Suppressor macrophage treated with lipopolysaccharide for 1 hour (primary cell): ENCODE measurements around the gene MANSC1.
A peak's percentile ranks its signal among the peaks of the same experiment; 100 is the strongest.

ENCODE experiments used
- DNase-seq, 3 donors: peaks; one replicate each; pipeline ENCODE4 v3.0.0-alpha.2; 2020 to 2022

Gene MANSC1

DNA sequence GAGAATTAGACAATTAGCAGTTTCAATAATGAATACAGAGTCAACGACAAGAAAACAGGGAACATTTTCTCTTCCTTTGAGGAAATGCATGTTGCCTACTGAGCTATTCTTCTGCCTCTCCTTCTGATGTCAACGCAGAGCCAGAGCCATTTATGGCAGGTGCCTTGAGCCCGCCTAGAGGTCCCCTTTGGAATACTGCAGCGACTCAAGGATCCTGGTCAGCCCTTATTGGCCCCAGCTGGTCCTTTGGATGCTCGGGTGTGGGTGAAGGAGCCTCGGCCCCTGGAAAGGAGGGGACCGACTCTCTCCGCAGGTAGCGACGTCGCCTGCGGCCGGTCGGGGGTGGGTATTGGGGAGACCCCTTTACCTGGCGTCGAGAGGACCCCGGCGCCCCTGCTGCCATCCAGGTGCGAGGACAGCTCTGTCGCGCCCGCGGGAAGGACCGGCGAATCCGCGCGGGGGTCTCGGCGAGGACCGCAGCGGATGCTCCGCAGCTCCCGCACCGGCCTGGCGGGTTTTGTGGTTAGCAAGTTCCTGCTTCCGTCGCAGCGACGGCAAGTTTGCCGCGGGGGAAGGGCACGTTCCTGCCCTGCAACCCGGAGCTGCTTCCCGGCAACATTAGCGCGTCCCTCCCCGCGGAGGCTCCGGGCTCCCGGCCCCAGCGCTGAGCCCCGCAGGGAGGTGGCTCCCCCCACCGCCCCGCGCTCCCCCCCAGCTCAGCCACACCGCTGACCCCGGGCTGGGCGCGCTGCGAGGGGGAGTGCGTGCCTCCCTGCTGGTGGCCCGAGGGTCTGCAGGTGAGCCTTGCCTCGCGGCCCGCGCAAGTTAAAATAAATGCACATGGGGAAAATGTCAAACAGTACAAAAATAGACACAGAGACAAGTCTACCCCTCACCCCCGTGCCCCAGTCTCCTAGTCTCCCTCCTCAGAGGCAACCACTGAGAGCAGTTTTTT lies at the start of gene MANSC1:
Gene MANSC1, minus strand, starts transcription at position 532 of the 955 bp plus-strand sequence. CDS start 6,928 bp downstream, outside the sequence.
- peak in 2 of 3 donors; percentile 35 to 53 for DNase-seq

DNA sequence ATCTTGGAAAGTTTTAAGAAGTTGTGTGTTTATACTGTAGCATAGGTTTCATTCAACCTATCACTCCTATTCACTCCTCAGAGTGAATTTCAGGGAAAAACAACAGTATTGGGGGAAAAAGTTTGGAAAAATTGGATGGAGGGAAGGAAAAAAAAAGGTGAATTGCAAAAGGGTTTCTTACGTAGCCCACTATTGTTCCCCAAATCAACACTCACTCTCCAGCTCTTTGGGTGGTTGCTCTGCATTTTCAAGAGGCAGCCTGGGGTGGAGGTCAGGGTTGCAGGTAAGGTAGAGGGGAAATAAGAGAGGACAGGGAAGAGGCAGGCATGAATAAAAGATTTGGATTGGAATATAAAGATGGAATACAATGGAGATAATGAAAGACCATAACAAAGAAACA lies 49.1 kb upstream of the MANSC1 start:
- no peak for DNase-seq

DNA sequence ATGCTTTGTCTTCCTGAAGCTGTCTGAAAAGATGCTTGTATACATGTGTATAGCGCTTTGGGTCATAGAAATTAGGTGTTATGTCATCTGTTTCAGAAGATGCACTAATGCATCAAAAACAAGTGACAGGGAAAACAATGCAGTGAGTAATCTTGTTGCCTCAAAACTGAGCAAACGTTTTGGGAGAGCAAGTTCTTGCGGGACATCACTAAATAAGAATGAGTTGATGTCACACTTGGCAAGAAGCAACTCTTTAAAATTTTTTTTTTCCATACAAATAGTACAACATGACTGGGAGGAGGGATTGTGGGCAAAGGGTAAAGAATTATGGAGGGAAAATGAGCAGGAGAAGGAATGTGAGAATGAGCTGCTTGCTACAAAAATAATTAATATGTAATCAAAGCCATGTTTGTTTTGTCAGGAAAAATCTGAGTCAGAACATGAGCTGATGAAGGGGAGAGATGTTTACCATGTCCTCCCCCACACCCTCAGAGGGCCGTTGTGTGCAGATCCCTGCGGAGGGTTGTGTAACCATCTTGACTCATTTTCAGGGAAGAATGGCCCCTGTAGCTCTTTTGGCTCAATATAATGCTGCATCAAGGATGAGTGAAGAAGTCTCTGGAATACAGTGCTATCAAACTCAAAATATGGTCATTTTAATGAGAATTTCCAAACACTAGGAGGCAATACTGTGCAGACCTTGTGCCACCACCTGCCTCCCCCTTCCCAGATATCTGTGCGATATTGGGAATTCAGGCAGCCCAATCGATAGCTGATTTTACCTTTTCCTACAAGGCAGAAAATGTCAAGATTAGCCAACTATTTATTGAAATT lies 48.2 kb upstream of the MANSC1 start:
- DNase-seq = peak; percentile 43 to 49 (median 49)

DNA sequence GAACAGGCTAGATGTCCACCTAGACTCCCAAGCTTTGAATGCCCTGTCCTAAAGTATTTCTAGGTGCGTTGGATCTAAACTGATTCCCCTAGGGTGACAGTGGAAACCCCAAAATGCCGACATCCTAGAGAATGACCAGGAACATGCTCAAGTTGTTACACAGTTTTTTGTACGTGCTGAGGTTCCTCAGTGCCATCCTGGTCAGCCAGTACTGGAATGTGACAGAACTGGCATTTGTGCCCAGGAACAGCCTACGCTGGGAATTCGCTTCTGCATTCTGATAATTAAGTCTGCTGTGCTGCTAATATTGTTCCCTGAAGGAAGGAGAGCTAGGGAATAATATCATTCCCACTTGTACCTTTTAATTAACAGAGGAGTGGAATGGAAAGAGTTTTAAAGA lies 47.1 kb upstream of the MANSC1 start:
- DNase-seq = no peak

DNA sequence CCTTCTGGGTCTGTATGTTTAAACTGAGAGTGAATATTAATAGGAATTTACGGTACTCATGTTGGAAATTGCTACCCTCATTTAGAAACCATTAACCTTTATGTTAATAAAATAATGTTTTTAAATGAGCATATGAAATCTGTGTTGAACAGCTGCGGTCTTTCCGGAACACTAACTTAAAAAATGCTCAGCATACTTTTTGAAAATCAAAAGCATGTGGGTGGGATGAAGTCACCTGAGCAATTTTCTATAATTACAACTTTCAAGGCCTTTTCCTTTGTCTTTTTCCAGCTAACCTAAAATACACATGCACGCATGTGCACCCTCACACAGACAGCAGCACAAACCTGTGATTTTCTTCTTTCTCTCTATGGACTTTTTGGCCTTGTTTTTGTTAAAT lies 46.7 kb upstream of the MANSC1 start:
- DNase-seq = no peak

DNA sequence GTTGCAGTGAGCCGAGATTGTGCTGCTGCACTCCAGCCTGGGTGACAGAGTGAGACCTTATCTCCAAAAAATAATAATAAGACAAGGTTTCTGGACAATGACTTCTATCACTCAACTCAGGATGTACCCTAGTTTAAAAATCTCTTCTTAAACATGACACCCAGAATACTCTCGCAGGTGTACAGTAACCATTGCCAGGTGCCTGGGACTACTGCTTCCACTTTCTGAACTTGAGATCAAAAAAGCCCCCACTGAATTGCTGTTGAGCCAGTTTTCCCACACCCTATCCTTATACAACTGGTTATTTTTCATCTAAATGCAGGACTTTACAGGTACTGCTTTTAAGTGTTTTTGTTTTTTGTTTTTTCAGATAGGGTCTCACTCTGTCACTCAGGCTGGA lies 43.1 kb upstream of the MANSC1 start:
- no peak for DNase-seq

DNA sequence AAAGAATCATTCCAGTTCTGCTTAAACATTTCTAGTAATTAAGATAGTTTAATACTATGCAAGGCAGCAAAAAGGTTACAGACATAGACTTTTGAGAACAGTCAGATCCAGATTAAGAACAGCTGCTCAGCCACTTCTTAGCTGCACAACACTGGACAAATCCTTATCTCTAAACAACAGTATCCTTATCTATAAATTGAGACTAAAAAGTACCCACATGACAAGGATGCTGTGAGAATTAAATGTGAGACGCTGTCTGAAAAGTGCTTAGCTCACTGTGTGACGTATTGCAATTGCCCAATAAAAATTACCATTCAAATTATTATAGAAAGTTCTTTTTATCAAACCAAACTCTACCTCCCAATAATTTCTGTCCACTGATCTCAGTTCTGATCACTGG lies 42.4 kb upstream of the MANSC1 start:
- peak in 1 of 3 donors; percentile 9 for DNase-seq

DNA sequence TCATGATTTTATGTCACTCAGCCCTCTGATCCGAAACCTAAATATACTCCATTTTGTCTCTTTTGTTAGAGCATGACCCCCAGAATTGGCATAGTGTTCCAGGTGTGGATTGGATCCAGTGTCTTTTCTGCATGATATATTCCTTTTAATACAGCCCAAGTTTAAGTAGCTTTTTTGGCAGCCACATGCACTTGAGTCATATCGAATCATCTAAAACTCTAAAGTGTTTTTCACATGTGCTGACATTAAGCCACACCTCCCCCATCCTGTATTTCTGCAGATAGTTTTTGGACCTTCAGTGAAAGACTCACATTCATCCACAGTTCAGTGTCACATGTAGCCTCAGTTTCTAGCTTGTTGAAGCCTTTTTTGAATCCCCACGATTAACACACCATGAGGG lies 37.5 kb upstream of the MANSC1 start:
- DNase-seq = no peak

DNA sequence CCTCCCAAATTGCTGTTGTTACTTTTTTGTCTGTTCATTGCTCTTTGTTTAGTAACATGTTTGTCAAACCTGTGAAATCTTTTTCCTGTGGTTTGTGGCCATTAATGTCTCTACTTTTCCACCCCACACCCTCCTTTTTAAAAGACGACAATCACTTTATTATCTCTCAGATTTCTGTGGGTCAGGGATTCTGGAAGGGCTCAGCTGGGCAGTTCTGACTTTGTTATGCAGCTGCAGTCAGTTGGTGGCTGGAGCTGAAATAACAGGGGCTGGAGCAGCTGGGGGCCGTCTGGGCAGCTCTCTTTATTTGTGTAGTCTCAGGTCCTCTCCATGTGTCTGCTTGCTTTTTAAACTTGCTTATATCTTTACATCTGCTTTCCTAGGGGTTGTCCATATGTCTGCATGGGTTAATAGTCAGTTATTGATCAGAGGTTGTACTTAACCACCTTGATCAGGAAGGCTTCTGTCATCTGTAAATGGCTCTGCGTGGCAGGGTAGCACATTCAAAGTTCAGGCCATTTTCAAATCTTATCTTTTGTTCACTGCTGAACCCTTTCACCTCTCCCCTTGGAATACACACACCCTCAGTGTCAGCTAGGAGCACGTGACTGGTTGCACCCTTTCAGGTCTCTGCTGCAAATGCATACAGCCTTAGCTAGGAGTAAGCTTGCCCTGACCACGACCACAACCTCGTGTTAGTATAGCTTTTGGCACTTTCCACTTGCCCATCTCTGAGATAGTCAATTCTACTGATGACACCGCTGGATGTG lies 34.7 kb upstream of the MANSC1 start:
- no peak for DNase-seq

DNA sequence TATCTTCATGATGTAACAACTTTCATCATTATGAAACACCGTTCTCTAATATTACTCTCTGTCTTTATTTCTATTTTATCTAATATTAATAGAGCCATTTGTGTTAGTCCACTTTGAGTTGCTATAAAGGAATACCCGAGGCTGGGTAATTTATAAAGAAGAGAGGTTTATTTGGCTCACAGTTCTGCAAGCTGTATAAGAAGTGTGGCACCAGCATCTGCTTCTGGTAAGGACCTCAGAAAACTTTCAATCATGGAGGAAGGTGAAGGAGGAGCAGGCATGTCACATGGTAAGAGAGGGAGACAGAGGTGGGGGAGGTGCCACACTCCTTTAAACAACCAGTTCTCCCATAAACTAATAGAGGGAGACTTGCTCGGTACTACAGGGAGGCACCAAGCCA lies 31.9 kb upstream of the MANSC1 start:
- no peak for DNase-seq

DNA sequence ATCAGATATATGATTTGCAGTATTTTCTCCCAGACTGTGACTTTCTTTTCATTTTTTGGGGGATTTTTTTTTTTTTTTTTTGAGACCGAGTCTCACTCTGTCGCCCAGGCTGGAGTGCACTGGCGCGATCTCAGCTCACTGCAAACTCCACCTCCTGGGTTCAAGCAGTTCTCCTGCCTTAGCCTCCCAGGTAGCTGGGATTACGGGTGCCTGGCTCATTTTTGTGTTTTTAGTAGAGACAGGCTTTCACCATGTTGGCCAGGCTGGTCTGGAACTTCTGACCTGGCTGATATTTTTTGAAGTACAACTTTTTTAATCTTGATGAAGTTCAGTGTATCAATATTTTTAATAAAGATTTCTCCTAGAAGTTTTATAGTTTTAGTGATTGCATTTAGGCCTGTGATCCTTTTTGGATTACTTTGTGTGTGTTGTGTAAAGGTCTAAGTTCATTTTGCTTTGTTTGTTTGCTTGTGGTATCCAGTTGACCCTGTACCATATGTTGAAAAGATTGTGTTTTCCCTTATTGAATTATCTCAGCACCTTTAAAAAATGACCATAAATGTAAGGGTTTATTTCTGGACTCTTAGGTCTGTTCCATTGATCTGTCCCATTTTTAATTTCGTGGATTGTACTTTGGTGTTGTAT lies 31.0 kb upstream of the MANSC1 start:
- no peak for DNase-seq

DNA sequence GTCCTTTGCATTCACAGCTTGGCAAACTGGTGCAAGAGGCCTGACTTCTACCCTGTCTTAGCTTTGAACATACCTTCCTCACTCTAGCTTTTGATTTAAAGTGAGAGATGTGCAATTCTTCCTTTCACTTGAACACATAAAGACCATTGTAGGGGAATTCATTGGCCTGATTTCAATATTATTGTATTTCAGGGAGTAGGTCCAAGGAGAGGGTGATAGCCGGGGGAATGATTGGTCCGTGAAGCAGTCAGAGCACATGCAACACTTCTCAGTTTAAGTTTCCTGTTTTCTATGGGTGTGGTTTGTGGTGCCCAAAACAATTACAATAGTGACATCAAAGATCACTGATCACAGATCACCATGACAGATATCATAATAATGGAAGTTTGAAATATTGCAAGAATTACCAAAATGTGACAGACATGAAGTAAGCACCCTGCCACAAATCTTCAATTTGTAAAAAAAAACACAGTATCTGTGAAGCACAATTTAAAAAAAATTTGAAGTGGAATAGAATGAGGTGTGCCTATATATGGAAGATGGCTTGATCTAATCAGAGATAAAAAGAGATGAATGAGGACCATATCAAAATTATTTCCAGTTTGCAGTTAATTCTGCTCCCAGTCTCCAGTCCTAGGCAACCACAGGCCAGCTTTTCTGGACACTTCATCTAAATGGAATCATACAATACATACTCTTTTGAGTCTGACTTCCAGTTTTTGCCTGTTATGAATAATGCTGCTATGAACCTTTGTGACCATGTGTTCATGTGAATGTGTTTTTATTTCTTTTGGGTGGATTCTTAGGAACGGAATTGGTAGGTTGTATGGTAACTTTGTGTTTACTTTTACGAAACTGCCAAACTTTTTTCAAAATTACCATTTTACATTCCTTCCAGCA lies 30.0 kb upstream of the MANSC1 start:
- DNase-seq = peak; percentile 63 to 73 (median 64)

DNA sequence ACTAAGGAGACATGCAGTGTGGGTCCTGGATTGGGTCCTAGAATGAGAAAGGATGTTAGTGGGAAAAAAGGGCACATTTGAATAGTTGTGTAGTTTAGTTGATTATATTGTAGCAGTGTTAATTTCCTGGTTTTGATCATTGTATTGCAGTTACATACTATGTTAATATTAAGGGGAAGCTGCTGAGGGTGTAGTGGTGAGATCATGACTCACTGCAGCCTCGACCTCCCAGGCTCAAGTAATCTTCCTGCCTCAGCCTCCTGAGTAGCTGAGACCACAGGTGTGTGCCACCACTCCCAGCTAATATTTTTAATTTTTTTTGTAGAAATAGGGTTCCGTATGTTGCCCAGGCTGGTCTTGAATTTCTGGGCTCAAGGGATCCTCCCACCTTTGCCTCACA lies 28.6 kb upstream of the MANSC1 start:
- DNase-seq = peak in 2 of 3 donors; percentile 27 to 30

DNA sequence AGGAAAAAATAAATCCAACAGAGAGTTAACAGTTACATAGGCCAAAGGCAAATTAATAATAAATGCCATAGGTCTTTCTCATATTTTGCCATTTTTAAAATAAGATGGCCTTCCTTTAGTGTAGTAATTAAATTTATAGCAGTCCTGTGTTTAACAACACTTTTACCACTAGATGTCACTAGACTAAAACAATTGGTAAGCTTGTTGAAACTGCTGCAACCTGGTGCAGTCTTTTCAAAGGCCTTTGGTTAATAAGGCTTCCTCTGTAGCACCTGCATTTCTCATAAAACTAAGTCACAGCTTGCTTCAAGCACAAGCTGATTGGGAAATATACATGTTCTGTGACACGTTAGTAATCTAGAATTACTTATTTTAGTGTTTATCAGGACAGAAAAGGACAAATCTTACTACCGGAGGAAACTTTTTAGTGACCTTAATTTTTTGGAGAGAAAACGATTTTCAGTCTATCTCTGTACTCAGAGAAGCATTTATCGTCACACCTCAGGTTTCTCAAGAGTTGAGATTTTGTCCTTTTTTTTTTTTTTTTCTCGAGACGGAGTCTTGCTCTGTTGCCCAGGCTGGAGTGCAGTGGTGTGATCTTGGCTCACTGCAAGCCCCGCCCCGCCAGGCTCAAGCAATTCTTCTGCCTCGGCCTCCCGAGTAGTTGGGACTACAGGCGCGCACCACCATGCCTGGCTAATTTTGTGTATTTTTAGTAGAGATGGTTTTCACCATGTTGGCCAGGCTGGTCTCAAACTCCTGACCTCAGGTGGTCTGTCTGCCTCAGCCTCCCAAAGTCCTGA lies 26.8 kb upstream of the MANSC1 start:
- DNase-seq = peak; percentile 72 to 94 (median 92)

DNA sequence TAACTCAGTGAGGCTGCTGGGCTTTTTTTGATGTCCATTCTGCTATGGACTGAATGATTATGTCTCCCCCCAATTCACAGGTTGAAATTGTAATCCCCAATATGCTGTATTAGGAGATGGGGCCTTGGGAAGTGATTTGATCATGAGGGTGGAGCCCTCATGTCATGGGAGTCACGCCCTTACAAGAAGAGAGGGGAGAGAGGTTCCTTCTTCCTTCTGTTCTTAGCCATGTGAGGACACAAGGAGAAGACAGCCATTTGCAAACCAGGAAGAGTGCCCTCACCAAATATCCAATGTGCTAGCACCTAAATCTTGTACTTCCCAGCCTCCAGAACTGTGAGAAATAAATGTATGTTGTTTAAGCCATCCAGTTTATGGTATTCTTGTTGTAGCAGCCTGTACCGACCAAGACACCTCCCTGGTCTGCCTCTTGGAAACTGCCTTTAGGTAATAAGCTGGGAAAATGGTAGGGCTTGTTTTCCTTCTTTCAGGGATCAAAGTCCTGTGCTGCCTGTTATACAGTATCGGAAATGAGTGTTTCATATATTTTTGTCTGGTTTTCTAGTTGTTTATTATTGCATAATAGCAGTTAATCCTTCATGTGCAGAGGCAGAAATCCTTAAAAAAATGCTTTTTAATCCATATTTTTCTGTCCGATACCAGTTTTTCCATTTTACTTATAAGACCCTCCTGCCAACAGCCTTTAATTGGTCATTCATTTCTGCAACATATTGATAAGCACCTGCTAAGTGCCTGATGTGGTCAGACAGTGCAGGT lies 23.1 kb upstream of the MANSC1 start:
- no peak for DNase-seq

DNA sequence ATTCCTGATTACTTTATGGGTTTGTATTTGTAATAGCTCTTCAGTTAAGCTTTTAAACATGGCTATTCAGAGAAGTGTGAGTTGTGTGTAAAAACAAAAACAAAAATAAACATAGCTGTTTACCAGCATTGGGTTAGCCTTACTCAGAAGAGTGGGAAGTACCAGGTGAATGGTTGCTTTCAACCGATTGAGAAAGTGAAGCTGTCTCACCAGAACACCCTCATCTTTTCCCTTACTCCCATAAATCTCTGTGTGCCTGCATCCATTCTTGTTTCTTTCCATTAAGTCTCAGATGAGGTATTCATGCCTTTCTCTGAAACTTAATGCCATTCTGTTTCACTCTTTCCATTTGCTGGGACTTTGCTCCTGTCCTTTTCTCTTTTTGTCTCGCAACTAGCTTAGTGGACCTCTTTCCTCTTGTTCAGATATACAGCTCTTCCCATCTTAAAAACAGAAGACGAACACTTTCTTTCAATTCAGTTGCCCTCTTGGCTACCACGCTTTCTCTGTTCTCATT lies 17.5 kb upstream of the MANSC1 start:
- no peak for DNase-seq

DNA sequence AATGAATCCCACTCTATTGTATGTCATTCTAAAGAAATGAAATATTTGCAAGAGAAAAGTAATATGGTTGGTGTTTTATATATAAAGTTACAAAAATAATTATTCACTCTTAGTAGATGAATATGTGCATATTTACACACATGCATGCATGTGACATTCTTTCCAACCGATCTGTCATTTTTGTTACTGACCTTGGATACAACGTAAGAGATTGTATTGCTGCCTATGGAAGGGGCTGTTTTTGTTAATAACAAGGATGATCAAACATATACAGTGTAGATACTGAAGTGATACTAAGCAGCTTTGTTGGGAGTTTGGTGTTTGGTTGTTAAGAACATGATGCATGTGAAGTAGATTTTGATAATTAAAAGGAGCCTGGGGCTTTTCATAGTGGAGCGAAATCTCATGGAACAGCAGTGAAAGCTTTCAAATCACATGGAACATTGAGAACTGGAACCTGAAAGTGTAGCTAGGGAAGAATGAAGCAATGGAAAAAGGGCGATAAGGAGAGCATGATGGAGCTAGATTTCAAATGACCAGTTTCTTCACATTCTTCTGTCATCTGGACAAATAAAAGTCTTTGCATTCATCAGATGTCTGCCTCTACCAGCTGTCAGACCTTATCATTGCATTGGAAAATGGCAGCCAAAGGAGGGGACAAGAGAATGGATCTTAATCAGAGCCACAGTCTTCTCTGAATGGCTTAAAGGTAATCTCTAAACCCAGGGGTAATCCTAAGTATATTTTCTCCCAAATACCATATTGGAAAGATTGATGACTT lies 16.8 kb upstream of the MANSC1 start:
- no peak for DNase-seq

DNA sequence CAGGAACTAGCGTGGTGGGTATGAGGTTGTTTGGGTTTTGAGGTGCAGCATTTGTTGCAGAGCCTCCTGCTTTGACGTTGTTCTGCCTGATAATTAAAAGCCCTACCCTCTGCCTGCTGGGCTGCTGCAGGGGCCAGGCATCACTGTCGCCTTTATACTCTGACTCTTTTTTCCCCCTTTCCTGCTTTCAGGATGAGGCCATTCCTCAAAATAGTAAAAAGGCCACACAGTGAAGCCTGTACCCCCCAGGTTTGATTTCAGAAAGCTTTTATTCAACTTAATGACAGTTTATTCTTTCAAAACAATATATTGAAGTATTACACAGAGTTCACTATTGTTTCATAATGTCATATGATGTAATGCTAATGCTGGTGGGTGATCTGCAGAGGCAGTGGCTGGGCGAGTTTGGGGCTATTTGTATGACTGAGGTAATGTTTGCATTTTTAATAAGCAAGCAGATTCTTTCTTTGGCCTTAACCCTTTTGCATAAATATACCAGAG lies 15.9 kb upstream of the MANSC1 start:
- peak; percentile 60 to 74 (median 70) for DNase-seq
